ENCODE results near the gene DEUP1.

The DEUP1 gene, protein sequence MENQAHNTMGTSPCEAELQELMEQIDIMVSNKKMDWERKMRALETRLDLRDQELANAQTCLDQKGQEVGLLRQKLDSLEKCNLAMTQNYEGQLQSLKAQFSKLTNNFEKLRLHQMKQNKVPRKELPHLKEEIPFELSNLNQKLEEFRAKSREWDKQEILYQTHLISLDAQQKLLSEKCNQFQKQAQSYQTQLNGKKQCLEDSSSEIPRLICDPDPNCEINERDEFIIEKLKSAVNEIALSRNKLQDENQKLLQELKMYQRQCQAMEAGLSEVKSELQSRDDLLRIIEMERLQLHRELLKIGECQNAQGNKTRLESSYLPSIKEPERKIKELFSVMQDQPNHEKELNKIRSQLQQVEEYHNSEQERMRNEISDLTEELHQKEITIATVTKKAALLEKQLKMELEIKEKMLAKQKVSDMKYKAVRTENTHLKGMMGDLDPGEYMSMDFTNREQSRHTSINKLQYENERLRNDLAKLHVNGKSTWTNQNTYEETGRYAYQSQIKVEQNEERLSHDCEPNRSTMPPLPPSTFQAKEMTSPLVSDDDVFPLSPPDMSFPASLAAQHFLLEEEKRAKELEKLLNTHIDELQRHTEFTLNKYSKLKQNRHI

DNA sequence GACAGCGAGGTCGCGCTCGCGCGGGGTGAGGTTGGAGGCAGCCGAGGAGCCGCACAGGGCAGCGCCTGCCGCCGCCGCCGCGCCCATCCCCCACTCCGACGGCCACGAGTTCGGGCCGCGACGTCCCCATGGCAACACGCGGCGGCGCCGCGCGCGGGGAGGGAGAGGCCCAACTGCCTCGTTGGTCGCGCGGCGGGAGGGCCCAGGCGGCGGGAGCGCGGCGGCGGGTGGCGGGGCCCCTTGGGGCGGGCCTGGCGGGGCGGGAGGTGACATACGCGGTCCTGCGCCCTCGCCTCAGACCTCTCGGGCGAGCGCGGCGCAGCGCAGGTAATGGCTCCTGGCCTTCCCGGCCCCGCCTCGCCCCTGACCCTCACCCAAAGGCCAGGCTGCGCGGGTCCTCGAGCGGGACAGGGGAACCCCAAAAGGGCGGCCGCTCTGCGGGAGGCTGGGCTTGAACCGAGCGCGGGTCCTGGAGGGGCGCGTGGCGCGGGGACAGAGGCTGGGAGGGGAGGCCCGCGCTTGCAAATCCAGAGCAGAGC is at the start of gene DEUP1:
TSS of gene DEUP1 (plus strand) at position 297 of the 539 bp plus-strand sequence. CDS start 1,518 bp downstream, outside the sequence.
- H3K27ac ChIP-seq (ENCODE audit: low read depth, low read length) = no peak within 1 kb of the TSS
- peaks cover 29% of the 10 kb centered on the region for H3K27me3 ChIP-seq (ENCODE audit: control insufficient read depth, insufficient read depth, low read length)
- peak within 1 kb of the TSS; percentile 62 for H3K4me3 ChIP-seq (ENCODE audit: low read depth, low read length)
- 0 out of 2 replicates have a peak, but pooled peaks cover 3% of the 10 kb centered on the region for H3K4me1 ChIP-seq (ENCODE audit: control insufficient read depth, insufficient read depth, low read length)
- no peaks in the 10 kb centered on the region for H3K36me3 ChIP-seq (ENCODE audit: control insufficient read depth, insufficient read depth, low read length)
- H3K9me3 ChIP-seq (ENCODE audit: control insufficient read depth, insufficient read depth, low read depth, low read length) = peaks cover 5% of the 10 kb centered on the region; the same call in 1 of the 2 replicates
- peak within 1 kb of the TSS; percentile 12 for H3K9ac ChIP-seq (ENCODE audit: low read length)

DNA sequence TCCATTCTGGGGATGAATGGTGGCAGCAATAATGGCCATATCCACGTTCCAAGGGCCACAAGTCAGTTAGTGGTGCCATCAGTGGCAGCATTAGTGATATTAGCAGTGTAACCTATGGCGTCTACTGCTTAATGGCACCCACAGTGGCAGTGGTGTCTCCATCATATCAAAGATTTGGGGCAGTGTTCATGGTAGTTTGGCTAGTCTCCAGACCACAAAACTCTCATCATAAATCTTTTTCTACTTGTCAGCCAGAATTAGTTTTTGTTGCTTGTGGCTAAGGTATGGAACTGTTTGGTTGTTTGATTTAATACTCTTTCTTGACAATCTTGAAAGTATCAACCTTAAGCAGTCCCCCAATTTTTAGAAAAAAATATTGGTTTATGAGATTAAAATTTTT is 45.1 kb upstream of the DEUP1 start:
- H3K9me3 ChIP-seq (ENCODE audit: control insufficient read depth, insufficient read depth, low read depth, low read length) = no peaks in the 10 kb centered on the region
- no peak overlapping the region for H3K27ac ChIP-seq (ENCODE audit: low read depth, low read length)
- no peaks in the 10 kb centered on the region for H3K36me3 ChIP-seq (ENCODE audit: control insufficient read depth, insufficient read depth, low read length)
- H3K27me3 ChIP-seq (ENCODE audit: control insufficient read depth, insufficient read depth, low read length) = no peaks in the 10 kb centered on the region
- H3K9ac ChIP-seq (ENCODE audit: low read length) = no peak overlapping the region
- no peaks in the 10 kb centered on the region for H3K4me1 ChIP-seq (ENCODE audit: control insufficient read depth, insufficient read depth, low read length)
- H3K4me3 ChIP-seq (ENCODE audit: low read depth, low read length) = no peak overlapping the region

DNA sequence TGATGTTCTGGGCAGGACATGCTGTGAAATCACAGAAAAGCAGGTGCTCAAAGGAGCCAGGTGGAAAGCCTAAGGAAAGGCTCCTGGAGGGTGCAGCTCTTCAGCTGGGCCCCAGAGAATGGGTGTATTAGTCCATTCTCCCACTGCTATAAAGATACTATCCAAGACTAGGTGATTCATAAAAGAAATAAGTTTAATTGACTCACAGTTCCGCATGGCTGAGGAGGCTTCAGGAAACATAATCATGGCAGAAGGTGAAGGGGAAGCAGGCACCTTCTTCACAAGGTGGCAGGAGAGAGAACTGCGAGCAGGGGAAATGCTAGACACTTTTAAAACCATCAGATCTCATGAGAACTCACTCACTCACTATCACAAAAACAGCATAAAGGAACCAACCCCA is 43.1 kb upstream of the DEUP1 start:
- Histone ChIP-seq H3K4me3 (ENCODE audit: low read depth, low read length) (no peak overlapping the region), H3K27me3 (ENCODE audit: control insufficient read depth, insufficient read depth, low read length) (no peaks in the 10 kb centered on the region), H3K4me1 (ENCODE audit: control insufficient read depth, insufficient read depth, low read length) (no peaks in the 10 kb centered on the region), H3K27ac (ENCODE audit: low read depth, low read length) (no peak overlapping the region), H3K9me3 (ENCODE audit: control insufficient read depth, insufficient read depth, low read depth, low read length) (no peaks in the 10 kb centered on the region), H3K36me3 (ENCODE audit: control insufficient read depth, insufficient read depth, low read length) (no peaks in the 10 kb centered on the region), H3K9ac (ENCODE audit: low read length) (no peak overlapping the region)

DNA sequence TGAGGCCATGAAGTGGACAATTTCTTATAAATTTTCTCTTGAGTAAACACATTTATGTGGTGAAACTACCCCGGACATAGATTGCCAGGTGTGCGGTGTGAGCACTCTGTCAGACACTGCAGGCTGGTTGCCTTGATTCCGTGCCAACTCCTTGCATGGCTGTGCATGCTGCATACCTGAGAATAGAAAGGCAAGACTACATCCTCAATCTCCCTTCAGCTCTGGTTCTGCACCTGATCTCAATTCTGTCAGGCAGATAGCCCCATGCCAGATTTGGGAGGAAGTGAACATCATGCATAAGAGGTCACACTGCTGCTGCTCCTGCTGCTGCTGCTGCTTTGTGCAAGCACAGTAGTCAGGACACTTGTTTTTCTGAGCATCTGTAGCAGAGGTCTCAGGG is 42.5 kb upstream of the DEUP1 start:
- no peak overlapping the region for H3K9ac ChIP-seq (ENCODE audit: low read length)
- H3K27me3 ChIP-seq (ENCODE audit: control insufficient read depth, insufficient read depth, low read length) = no peaks in the 10 kb centered on the region
- no peak overlapping the region for H3K27ac ChIP-seq (ENCODE audit: low read depth, low read length)
- no peak overlapping the region for H3K4me3 ChIP-seq (ENCODE audit: low read depth, low read length)
- H3K36me3 ChIP-seq (ENCODE audit: control insufficient read depth, insufficient read depth, low read length) = no peaks in the 10 kb centered on the region
- no peaks in the 10 kb centered on the region for H3K4me1 ChIP-seq (ENCODE audit: control insufficient read depth, insufficient read depth, low read length)
- no peaks in the 10 kb centered on the region for H3K9me3 ChIP-seq (ENCODE audit: control insufficient read depth, insufficient read depth, low read depth, low read length)

DNA sequence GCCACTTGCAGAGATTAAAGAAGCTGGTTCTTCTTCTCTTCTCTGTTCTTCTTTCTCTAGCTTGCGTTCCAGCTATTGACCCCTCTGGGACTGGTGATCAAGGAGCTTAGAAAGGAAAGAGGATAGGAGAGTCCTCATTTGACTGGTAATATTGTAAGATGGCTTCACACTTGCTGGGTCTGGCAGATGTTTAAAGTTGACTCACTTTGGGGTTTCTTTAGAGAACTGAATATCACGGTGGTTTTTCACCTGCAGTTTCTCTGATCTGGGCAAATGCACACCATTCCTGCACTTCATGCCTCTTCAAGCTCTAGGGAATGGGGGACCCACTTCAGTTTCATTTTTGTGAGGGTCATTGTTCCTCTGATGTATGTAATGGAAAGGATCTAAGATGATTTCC is 41.8 kb upstream of the DEUP1 start:
- Histone ChIP-seq H3K4me1 (ENCODE audit: control insufficient read depth, insufficient read depth, low read length) (no peaks in the 10 kb centered on the region), H3K9me3 (ENCODE audit: control insufficient read depth, insufficient read depth, low read depth, low read length) (no peaks in the 10 kb centered on the region), H3K36me3 (ENCODE audit: control insufficient read depth, insufficient read depth, low read length) (no peaks in the 10 kb centered on the region), H3K27me3 (ENCODE audit: control insufficient read depth, insufficient read depth, low read length) (no peaks in the 10 kb centered on the region), H3K4me3 (ENCODE audit: low read depth, low read length) (no peak overlapping the region), H3K9ac (ENCODE audit: low read length) (no peak overlapping the region), H3K27ac (ENCODE audit: low read depth, low read length) (no peak overlapping the region)

DNA sequence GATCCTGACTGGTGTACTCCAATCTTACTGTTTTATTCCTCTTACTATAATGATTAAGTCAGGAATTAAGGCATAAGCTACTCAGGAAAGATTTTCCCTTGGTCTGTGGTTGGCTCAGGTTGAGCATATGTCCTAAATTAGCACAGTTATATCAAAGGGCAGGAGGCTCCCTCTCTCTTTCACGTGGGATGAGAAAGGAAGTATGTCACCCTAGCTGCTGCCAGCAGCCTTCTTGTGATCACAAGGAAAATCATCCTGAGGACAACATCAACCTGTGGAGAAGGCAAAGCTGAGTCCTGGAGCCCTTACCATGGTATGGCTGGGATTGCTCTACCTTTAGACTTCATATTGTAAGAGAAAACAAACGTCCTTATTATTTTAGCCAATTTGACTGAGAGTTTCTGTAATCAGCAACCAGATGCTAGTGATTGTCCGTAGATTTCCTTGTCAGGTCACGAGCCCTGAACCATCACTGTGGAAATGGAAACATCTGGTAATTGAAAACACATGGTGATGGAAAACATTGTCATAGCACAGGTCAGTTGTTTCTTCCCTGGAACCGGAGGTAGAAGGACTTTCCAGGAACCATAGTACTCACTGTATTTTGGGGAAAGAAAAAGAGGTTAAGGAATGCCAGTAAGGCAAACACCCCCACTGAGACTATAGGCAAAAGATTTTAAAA is 40.6 kb upstream of the DEUP1 start:
- no peaks in the 10 kb centered on the region for H3K27me3 ChIP-seq (ENCODE audit: control insufficient read depth, insufficient read depth, low read length)
- no peak overlapping the region for H3K9ac ChIP-seq (ENCODE audit: low read length)
- H3K27ac ChIP-seq (ENCODE audit: low read depth, low read length) = no peak overlapping the region

DNA sequence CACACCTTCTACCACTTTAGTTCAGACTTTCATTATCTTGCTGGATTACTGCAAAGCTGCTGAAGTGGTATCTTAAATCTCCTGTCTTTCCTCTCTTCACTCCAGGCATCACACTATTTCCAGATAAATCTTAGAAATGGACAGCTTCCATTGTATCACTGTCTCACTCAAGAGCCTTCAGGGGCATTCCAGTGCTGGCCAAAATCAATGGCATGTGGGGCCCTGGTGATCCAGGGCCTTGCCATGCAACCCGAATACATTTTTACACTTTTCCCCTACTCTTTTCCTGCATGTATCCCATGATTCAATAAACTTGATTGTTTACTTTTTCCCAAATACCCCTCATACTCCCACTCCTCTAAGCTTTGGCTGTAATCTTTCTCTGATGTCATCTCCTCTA is 39.4 kb upstream of the DEUP1 start:
- H3K9ac ChIP-seq (ENCODE audit: low read length) = no peak overlapping the region
- H3K4me3 ChIP-seq (ENCODE audit: low read depth, low read length) = no peak overlapping the region
- no peaks in the 10 kb centered on the region for H3K27me3 ChIP-seq (ENCODE audit: control insufficient read depth, insufficient read depth, low read length)
- H3K36me3 ChIP-seq (ENCODE audit: control insufficient read depth, insufficient read depth, low read length) = no peaks in the 10 kb centered on the region
- no peak overlapping the region for H3K27ac ChIP-seq (ENCODE audit: low read depth, low read length)
- H3K4me1 ChIP-seq (ENCODE audit: control insufficient read depth, insufficient read depth, low read length) = peaks cover 4% of the 10 kb centered on the region
- no peaks in the 10 kb centered on the region for H3K9me3 ChIP-seq (ENCODE audit: control insufficient read depth, insufficient read depth, low read depth, low read length)

More for the DNA sequence above, 40.6 kb upstream of the DEUP1 start:
- no peaks in the 10 kb centered on the region for H3K4me1 ChIP-seq (ENCODE audit: control insufficient read depth, insufficient read depth, low read length)
- no peaks in the 10 kb centered on the region for H3K36me3 ChIP-seq (ENCODE audit: control insufficient read depth, insufficient read depth, low read length)
- H3K4me3 ChIP-seq (ENCODE audit: low read depth, low read length) = no peak overlapping the region
- H3K9me3 ChIP-seq (ENCODE audit: control insufficient read depth, insufficient read depth, low read depth, low read length) = no peaks in the 10 kb centered on the region

DNA sequence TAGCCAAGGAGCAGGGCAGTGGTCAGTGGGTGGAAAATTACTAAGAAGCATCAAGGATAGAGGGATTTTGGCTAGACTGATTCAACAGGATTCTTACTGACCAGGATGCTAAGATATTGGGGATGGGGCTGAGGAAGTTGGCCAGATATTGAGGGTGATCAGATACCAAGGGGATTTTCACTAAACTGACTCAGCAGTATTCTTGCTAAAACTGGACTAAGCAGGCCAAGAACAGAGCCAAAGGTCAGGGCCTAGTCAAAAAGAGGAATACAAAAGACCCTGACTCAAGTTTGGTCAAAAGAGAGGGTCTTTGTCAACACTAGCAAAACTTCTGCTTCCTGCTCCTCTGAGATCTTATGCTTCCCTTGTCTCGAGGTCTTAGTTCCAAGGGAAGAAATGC is 38.6 kb upstream of the DEUP1 start:
- H3K4me3 ChIP-seq (ENCODE audit: low read depth, low read length) = no peak overlapping the region
- H3K9me3 ChIP-seq (ENCODE audit: control insufficient read depth, insufficient read depth, low read depth, low read length) = no peaks in the 10 kb centered on the region
- H3K27me3 ChIP-seq (ENCODE audit: control insufficient read depth, insufficient read depth, low read length) = no peaks in the 10 kb centered on the region
- H3K27ac ChIP-seq (ENCODE audit: low read depth, low read length) = no peak overlapping the region
- H3K9ac ChIP-seq (ENCODE audit: low read length) = no peak overlapping the region
- H3K36me3 ChIP-seq (ENCODE audit: control insufficient read depth, insufficient read depth, low read length) = no peaks in the 10 kb centered on the region
- peaks cover 4% of the 10 kb centered on the region for H3K4me1 ChIP-seq (ENCODE audit: control insufficient read depth, insufficient read depth, low read length)

DNA sequence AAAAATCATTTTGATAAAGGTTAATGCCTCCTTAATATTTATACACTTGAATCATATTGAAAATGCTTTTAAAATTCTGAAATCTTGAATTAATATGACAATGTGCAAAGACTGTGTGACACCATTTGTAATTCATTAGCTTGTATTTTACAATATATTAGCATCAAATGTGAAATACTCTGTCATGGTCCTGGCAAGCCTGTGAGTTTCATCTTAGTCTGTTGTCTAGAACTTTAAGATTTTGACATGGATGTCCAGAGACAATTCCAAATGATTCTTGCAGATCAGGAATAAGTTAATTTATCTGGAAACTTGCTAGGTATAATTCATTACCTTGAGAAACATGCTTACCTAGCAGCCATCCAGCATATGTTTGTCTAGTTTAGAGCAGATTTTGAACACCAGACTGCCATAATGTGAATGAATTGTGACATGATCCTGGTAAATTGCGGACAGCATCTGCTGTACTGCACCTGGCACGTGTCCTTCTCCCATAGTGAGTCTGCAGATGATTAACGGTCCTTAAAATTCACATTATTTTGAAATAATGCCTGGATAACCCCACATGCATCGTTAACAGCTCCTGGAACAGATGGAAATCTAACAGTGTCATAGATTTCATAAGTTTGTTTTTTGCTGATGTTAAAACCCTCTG is 34.5 kb upstream of the DEUP1 start:
- H3K4me3 ChIP-seq (ENCODE audit: low read depth, low read length) = no peak overlapping the region
- peaks cover 4% of the 10 kb centered on the region for H3K4me1 ChIP-seq (ENCODE audit: control insufficient read depth, insufficient read depth, low read length)
- H3K9me3 ChIP-seq (ENCODE audit: control insufficient read depth, insufficient read depth, low read depth, low read length) = no peaks in the 10 kb centered on the region
- H3K9ac ChIP-seq (ENCODE audit: low read length) = no peak overlapping the region
- H3K36me3 ChIP-seq (ENCODE audit: control insufficient read depth, insufficient read depth, low read length) = no peaks in the 10 kb centered on the region
- no peaks in the 10 kb centered on the region for H3K27me3 ChIP-seq (ENCODE audit: control insufficient read depth, insufficient read depth, low read length)
- H3K27ac ChIP-seq (ENCODE audit: low read depth, low read length) = no peak overlapping the region

DNA sequence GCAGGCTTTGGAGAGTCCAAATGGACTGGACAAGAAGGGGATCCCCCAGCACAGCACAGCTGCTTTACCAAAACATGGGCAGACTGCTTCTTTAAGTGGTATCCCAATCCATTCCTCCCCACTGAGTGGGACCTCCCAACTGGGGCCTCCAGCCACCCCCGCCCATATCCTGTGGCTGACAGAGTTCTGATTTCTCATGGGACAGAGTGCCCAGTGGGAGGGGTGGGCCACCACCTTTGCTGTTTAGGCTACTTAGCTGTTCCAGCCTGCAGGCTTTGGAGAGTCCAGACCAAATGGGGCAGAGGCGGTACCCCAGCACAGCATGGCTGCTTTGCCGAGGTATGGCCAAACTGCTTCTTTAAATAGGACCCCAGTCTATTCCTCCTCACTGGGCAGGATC is 26.9 kb upstream of the DEUP1 start:
- H3K4me1 ChIP-seq (ENCODE audit: control insufficient read depth, insufficient read depth, low read length) = no peaks in the 10 kb centered on the region
- no peaks in the 10 kb centered on the region for H3K27me3 ChIP-seq (ENCODE audit: control insufficient read depth, insufficient read depth, low read length)
- H3K36me3 ChIP-seq (ENCODE audit: control insufficient read depth, insufficient read depth, low read length) = no peaks in the 10 kb centered on the region
- no peak overlapping the region for H3K27ac ChIP-seq (ENCODE audit: low read depth, low read length)
- H3K9me3 ChIP-seq (ENCODE audit: control insufficient read depth, insufficient read depth, low read depth, low read length) = no peaks in the 10 kb centered on the region; the same call in 1 of the 2 replicates
- no peak overlapping the region for H3K9ac ChIP-seq (ENCODE audit: low read length)
- H3K4me3 ChIP-seq (ENCODE audit: low read depth, low read length) = no peak overlapping the region

All from HUES6 (cell line).